HG03575 (cell line): ENCODE measurements around the gene CEP95.
"Not testable (repeated sequence)": the region's sequence is repeated elsewhere in the genome, so short reads cannot be mapped to it uniquely, and the experiment has no call there.

Experiments
- ATAC-seq: cut with Tn5 transposase; IDR thresholded peaks from one replicate; pipeline ENCODE4 v1.9.1; 2021; ENCODE audit not compliant: unreplicated experiment, insufficient number of reproducible peaks, low FRiP score; ENCODE audit errors: extremely low read depth

Gene CEP95

DNA sequence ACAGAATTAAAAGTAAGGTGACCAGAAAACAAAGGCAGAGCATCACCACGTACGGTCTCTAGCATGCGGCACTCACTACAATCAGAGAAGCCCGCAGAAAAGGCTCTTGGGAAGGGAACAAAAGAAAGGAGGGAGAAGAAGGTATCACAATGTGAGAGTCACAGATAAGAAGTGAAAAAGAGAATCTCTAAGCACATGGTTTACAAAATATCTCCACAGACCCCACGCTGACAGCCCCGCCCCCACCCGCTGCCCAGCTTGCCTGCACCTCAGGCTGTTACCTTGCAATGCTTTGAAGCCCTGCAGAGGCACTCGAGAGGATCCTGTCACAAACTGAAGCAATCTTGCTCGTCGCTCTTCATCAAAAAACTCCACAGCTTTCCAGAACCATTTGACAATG lies 40.5 kb downstream of the CEP95 start:
- no peak for ATAC-seq

DNA sequence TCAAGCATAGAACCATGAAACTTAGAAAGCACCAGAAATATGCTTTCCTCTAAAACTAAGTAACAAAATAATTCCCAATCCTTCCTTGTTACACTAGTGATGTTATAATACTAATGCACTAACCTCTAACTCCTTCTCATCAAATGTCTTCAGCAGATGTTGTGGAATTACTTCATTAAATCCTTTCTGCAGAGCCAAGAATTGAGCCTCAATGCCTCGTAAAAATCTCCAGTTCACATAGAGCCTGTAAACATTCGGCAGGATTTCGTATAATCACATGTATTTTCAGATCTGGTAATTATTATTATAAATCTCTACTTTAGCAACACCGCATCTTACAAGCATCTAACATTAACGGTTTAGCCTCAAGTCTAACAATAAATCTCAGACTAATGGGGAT lies 44.7 kb downstream of the CEP95 start:
- ATAC-seq = no peak

DNA sequence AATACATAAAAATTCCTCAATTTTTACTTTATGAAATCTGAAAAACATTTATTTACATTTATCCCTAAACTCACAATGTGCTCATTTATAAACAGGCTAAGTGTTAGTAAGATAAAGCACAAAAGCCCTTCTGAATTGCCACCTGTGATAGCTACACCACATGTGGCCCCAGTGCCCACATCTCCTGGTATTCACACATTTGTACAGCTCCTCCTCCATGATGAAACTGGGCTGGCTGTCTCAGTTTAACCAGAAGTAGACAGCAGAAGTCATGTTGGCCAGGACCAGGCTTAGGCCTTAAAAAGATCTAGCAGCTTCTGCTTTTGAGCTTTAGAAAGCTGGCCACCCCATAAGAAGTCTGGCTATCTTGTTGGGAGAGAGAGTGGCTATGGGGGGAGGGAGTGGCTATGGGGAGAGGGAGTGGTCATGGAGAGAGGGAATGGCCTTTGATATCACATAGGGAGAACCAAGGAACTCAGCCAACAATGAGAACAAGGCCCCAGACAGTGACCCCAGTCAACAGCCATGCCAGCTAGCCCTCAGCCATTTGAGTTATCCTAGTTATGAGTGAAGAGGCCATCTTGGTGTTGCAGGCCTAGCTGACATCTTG lies 47.4 kb downstream of the CEP95 start:
- ATAC-seq = no peak

DNA sequence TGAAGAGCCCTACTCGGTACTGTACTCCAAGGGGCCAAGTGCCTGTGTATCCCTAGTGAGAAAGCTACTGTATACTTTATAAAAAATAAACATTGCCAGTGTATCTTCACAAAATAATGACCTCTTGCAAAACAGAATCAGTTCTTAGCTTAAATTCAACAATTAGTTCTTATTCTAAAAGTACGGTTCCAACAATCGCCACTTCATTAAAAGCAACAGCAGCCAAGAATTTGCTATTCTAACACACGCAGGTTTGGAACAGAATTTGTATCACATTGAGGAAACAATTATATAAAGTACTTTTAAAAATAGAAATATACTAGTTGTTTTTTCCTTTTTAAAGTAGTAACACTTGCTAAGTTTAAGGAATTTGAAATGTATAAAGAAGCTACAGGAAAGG lies 48.5 kb downstream of the CEP95 start:
- no peak for ATAC-seq

DNA sequence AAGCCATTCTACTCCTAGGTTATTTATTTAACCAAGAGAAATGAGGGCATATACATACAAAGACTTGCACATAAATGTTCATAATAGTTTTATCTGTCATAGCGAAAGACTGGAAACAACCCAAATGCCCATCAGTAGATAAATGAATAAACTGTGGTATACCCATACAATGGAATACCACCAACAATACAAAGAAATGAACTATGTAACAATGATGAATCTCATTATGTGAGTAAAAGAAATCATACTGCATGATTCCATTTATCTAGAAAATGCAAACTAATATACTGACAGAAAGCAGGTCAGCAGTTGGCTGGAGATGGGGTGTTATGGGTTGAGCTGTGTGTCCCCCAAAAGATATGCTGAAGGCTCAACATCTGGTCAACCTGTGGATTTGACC lies 57.3 kb downstream of the CEP95 start:
- ATAC-seq = no peak

DNA sequence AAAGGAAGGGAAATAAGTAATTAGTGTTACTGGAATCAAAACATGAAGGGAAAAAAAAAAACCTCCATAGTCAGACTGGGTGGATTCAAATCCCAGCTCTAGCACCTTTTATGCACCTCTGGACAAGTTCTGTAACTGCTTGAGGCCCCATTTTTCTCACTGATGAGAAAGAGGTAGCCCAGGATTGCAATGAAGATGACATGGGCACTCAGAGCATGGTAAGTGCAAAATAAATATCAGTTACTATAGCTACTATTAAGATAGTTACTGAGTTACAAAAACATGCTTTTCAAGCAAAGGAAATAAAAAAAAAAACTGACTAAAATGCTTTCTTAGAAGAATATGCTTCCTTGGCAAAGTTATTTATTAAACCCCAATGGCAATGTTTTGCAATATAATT lies 58.8 kb downstream of the CEP95 start:
- no peak for ATAC-seq

DNA sequence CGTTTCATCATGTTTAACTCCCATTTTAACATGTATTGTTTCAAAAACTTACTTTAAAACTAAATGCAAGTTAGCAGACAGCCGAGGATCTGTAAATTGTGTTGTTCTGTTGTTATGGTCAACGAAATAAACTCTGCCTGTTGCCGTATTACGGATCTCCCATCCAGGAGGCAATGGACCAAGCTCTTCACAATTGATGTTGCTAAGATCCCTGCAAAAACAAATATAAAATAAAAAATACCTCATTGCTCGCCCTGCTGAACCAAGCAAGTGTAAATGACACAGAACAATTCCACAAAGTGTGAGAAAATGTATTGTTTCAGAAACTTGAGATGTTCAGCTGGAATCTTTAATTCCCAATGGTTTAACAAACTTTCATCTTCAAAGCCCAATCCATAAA lies 65.0 kb downstream of the CEP95 start:
- no peak for ATAC-seq

DNA sequence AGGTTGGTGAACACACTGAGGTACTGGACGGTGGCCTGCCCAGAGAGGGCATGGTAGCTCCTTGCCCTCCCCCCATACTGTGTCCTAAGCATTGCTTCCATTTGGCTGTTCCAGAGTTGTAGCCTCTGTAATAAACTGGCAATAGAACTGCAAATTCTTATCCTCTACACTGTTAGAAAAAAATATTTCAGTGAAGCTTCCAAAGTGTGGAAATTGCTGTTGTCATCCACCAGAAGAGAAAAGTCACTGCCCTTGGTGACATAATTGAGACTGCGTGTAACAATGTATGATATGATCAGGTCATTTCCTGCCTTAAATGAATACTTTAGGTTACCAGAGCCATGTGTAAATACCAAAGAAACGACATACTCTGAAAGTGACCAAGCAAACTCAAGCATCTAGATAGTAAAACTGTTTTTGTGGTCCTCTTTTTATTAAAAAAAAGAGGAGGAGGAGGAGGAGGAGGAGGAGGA lies 65.9 kb downstream of the CEP95 start:
- ATAC-seq = no peak

DNA sequence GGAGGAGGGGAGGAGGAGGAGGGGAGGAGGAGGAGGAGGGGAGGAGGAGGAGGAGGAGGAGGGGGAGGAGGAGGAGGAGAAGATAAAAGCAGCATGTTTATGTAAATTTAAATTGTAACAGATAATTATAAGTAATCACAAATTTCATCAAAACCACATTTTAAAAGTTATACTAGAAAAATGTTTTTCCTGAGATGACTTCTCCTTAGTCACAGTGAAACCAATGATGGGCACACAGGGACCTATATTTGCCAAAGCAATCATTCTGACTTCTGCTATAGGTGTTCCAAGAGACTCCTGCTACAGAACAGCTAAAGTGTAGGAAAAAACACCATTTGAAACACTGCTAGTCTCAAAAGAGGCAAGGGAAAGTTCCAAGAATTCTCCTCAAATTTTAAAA lies 66.4 kb downstream of the CEP95 start:
- ATAC-seq = no peak

DNA sequence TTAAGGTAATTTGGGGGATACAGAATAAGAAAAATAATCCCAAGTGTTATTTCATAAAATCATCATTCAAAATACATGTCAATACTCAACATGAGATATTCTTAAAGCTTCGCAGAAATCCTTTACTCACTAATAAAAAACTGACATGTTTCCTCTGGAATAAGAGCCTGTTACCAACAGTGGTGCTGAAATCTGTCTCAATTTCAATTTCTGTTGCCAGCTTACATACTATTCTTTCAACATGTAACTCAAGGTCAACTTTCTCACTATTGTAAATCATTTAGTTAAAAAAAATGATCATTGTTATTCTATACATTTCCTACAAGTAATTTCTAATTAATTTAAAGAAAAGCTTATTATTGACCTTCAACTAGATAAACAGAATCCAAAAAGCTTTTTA lies 67.9 kb downstream of the CEP95 start:
- no peak for ATAC-seq

DNA sequence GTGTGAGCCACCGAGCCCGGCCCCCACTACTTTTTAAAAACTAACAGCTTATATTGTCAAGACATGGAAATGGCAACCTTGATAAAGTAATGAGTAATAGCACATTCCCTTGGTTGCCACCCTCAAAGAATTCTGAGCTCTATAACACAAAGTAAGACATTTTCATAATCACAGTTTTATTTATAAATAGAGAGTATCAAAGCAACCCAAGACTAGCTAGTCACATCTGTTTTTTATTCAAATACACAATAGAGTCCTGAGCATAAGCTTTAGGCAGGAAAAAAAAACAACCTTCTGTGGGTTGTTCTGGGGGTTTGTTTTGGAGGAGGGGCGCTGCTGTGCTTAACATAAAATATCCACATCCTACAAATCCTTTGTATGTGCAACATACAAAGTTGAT lies 68.7 kb downstream of the CEP95 start:
- ATAC-seq = no peak

DNA sequence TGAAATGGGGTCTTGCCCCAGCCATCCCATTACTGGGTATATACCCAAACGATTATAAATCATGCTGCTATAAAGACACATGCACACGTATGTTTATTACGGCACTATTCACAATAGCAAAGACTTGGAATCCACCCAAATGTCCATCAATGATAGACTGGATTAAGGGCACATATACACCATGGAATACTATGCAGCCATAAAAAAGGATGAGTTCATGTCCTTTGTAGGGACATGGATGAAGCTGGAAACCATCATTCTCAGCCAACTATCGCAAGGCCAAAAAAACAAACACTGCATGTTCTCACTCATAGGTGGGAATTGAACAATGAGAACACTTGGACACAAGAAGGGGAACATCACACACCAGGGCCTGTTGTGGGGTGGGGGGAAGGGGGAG lies 70.2 kb downstream of the CEP95 start:
- not testable (repeated sequence) for ATAC-seq

DNA sequence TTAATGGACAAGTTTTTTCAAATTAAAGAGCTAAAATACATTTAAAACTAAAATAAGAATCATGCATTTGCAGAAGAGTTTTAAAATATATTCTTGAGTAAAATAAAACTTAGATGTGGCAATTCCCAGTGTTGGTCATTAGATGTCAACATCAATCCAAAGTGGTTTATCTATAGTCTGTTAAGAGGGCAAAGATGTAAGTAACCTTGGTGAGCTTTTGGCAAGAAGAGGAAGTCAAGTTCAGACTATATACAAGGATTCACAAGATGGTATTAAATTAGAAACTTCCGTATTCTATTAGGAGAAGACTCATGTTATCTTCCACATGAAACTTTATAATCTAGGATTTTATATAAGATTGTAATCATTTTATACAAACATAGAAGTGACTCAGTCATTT lies 73.1 kb downstream of the CEP95 start:
- ATAC-seq = no peak

DNA sequence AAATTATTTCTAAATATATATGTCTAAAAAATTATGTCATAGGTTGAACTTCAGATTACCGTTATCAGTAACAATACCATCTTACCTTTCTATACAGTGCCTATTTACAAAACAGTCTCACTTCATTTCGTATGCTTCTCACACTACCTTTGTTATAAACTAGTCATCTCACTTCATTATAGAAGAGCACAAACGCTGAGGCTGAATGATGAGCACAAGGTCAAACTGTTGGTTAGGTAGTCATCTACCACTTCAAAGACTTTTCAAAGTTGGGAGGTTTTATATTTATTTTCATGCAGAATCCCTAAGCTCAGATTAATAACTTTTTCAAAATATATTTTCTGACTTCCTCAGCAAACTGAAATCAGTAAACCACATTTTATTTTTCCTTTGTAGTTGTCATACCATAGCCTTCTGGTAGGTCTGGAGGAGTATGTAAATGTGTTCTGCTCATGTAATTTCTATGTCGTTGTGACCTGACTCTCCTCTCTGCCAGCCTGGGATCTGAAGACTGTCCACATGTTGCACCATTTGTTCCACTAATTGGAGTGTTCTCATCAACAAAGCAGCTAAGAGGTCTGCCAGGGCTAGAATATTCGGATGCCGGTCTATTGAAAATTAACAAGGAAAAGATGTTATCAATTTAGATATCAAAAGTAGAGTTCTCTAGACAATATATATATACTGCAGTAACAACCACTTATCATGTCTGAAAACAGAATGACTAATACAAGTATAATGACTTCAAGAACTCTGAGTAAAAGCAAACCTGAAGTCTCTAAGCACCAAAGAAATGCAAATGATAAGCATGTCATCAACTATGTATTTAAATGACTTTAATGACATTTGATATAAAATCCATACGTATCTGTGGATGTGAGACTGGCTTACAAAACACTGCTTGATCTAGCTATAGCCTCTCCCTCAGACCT lies 73.9 kb downstream of the CEP95 start:
- ATAC-seq = no peak

DNA sequence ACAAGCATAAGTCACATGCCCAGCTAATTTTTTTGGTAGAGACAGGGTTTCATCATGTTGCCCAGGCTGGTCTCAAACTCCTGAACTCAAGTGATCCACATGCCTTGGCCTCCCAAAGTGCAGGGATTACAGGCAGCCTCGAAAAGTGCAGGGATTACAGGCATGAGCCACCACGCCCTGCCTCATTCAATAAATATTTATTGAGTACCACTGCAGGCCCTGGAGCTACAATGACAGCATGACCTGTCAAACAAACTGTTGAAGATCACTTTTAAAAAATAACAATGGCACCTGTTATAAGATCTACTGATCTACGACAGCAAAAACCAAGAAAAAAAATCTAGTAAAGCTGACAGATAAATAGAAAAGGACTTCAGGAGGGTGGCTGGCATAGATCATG lies 76.3 kb downstream of the CEP95 start:
- no peak for ATAC-seq

DNA sequence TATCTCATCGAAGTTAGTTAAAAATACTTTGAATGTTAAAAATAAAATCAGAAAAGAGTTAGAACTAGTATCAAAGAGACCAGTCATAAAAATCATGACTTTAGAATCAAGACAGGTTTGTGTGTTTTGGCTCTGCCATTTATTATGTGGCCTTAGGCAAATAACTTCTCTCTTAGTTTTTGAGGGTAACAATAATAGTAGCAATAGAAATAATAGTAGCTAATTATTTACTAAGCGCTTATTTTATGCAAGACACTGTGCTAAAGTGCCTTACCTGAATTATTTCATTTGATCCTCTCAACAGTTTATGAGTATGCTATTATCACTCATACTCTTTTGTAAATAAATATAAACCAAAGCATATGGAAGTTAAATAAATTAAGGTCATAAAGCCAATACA lies 78.4 kb downstream of the CEP95 start:
- ATAC-seq = no peak
